Stimulated activated effector memory CD8-positive, alpha-beta T cell treated with anti-CD3 and anti-CD28 coated beads, Interleukin-12 subunit alpha, Interleukin-12 subunit beta, amount 100 ng/mL, for 72 hours (primary cell): ENCODE data around the gene PRPF31.
"Not testable (repeated sequence)": the region's sequence is repeated elsewhere in the genome, so short reads cannot be mapped to it uniquely, and the experiment has no call there.

Source experiments
- ATAC-seq: fragments of 150-1000 bp; cut with Tn5 transposase; 2 replicates; pipeline ENCODE4 v1.10.0; 2021
- DNase-seq, 2 donors: peaks; one replicate each; pipeline ENCODE4 v3.0.0; 2021 to 2022; ENCODE audit warnings: low spot score in 2 of 2
- H3K27ac Mint-ChIP-seq: one replicate; pipeline ENCODE4 v1.8.0; 2022; ENCODE audit warnings: mild to moderate bottlenecking, mixed read lengths
- H3K36me3 Mint-ChIP-seq: one replicate; pipeline ENCODE4 v1.8.0; 2022; ENCODE audit warnings: mild to moderate bottlenecking, mixed read lengths
- H3K4me1 Mint-ChIP-seq: one replicate; pipeline ENCODE4 v1.8.0; 2022; ENCODE audit warnings: mixed read lengths
- H3K4me3 Mint-ChIP-seq: one replicate; pipeline ENCODE4 v1.8.0; 2022; ENCODE audit warnings: mild to moderate bottlenecking, mixed read lengths
- H3K9me3 Mint-ChIP-seq: one replicate; pipeline ENCODE4 v1.8.0; 2022; ENCODE audit warnings: mixed read lengths

The PRPF31 gene

DNA sequence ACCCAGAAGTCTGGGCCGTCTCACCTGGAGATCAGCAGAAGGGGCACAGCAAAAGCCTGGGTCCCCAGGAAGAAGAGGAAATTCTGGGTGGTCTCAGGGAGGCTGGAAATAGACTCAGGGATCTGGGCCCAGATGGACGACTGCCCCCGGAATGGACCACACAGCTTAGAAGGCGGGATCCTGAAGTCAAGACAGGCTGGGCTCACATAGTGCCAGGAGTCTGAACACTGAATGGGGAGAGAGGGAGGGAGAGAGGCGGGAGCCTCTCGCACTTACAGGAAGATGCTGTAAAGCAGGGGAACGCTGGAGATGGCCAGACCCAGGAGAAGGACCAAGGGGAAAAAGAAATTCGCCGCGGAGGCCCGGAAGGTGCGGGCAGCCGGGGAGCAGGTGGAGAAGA is 45.3 kb downstream of the PRPF31 start:
- peak overlapping the region; percentile 91 for H3K4me3 Mint-ChIP-seq
- peaks cover 45% of the 10 kb centered on the region for H3K36me3 Mint-ChIP-seq
- H3K9me3 Mint-ChIP-seq = no peaks in the 10 kb centered on the region
- ATAC-seq (no peak), DNase-seq (no peak)
- H3K27ac Mint-ChIP-seq = peak overlapping the region; percentile 93
- peaks cover 69% of the 10 kb centered on the region for H3K4me1 Mint-ChIP-seq

DNA sequence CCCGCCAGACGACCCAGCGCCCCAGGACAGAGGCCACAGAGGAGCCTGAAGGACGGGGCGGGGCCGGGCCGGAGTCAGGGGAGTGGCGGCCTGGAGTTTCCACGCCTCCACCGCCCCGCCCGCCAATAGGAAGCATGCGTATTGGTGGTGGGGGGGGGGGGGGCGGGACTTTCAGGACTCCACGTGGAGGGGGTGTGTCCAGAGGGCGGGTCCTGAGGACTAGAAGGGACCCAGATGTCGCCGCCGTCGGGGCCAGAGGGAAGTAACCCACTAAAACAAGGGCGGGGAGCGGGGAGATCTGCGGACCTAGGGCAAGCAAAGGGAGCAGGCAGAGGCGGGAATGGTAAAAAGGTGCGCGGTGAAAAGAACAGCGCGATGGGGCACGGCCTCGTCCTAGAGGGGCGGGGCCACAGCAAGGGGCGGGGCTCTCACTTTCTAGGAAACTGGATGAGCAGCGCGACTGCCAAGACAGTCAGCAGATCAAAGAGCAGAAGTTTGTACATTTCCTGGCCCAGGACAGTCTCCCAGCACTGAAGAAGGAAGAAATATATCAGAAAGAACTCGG is 46.8 kb downstream of the PRPF31 start:
- peak; percentile 19 for ATAC-seq
- Mint-ChIP-seq H3K4me1 (peaks cover 63% of the 10 kb centered on the region), H3K27ac (peak overlapping the region; percentile 61)

DNA sequence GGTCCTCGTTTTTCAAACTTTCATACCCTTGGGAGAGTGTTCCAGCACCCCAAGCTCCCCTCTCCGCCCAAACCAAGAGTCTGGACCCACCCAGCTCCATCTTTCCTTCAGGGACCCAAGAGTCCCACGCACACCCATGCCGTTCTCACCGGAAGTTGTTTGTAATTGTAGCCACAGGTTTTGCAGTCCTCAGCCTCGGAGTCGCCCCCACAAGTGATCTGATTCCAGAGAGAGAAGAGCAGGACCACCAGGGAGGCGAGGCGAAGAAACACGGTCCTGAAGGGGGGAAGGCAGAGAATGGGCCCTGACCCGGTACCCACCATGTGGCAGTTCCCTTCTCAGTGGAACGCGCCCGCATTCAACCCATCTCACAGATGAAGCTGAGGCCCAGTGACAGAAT is 47.3 kb downstream of the PRPF31 start:
- Mint-ChIP-seq H3K4me1 (peaks cover 64% of the 10 kb centered on the region), H3K4me3 (peak overlapping the region; percentile 91), H3K36me3 (peaks cover 24% of the 10 kb centered on the region), H3K27ac (peak overlapping the region; percentile 61), H3K9me3 (no peaks in the 10 kb centered on the region)
- ATAC-seq (no peak), DNase-seq (no peak)

More for the DNA sequence above, 46.8 kb downstream of the PRPF31 start:
- H3K9me3 Mint-ChIP-seq = no peaks in the 10 kb centered on the region
- peaks cover 30% of the 10 kb centered on the region for H3K36me3 Mint-ChIP-seq
- DNase-seq = peak; percentile 63 to 86
- H3K4me3 Mint-ChIP-seq = peak overlapping the region; percentile 91

DNA sequence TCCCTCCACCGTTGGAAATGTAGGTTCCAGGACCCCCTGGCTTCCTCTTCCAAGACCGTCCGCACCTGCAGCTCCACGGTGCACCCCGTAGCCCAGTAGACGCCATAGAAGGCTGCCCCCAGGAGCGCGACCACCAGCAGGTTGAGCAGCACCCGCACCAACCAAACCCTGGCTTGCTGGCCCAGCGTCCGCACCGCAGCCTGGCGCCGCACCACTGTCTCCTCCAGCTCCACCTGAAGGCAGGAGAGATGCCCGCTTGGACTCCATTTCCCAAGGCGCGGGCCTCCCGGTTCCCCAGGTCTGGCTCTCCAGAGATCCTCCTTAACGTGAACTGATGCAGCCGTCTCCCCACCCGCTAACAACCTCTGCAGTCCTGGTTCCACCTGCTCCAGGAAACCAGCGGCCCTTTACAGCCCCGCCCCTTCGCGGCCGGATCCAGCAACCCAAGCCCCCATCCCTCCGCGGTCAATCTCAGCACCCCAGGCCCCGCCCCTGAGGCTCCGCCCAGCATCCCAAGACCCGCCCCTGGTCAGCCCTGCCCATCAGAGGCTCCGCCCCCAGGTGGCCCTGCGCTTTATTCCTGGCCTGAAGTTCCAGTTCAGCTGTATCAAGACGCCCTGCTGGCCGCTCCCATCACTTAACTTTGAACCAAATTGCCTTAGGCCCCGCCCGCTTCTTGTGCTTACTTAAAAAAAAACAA is 49.0 kb downstream of the PRPF31 start:
- peak; percentile 72 to 77 for DNase-seq
- peak overlapping the region; percentile 91 for H3K4me3 Mint-ChIP-seq
- ATAC-seq = peak; percentile 9
- peaks cover 8% of the 10 kb centered on the region for H3K36me3 Mint-ChIP-seq
- peaks cover 56% of the 10 kb centered on the region for H3K4me1 Mint-ChIP-seq
- H3K9me3 Mint-ChIP-seq = no peaks in the 10 kb centered on the region
- peak overlapping the region; percentile 63 for H3K27ac Mint-ChIP-seq

DNA sequence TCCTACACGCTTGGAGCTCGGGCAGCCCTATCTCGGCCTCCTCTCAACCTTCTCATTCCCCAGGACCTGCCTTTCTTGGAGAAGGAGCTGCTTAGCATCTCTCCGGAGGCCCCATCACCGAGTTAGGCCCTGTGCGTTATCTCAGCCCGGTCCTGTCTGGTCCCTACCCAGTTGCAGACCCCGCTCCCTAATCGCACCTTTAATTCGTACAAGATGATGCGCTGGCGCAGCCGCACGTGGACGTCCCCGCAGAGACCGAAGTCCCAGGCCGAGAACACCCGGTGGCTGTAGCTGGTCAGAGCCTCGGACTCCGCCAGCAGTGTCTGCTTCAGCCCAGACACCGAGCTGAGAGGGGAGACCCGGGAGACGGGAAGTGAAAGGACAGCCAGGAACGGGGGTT is 49.7 kb downstream of the PRPF31 start:
- ATAC-seq = no peak
- H3K36me3 Mint-ChIP-seq = peaks cover 7% of the 10 kb centered on the region
- H3K27ac Mint-ChIP-seq = no peak overlapping the region
- peaks cover 51% of the 10 kb centered on the region for H3K4me1 Mint-ChIP-seq
- no peaks in the 10 kb centered on the region for H3K9me3 Mint-ChIP-seq
- H3K4me3 Mint-ChIP-seq = peak overlapping the region; percentile 91
- no peak for DNase-seq

DNA sequence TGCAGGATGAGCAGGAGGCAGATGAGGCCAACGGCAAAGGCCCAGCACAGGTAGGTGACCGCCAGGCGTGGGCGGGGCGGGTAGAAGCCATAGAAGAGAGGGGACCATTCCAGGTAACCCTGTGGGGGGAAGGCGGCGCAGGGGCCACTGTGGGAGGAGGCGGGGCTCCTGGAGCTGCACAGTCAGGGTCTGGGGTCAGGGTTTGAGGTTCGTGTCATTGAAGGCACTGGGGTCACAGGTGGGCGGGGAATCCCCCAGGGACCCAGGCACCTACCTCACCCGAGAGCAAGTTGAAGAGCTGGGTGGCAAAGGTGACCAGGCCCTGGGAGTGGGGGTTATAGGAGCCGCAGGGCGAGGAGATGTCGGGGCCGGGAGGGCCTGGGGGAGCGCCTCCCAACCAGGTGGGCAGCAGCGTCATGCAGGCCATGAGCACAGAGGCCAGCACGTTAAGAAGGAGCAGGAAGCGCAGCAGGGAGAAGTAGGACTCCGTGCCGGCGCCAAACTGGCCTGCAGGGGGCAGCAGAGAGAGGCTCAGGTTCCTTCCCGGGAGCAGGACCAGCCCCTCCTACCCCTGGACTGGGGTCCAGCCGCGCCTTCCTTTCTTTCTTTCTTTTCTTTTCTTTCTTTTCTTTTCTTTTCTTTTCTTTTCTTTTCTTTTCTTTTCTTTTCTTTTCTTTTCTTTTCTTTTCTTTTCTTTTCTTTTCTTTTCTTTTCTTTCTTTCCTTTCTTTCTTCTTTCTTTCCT is 52.8 kb downstream of the PRPF31 start:
- Mint-ChIP-seq H3K4me1 (peaks cover 26% of the 10 kb centered on the region), H3K9me3 (no peaks in the 10 kb centered on the region), H3K4me3 (peak overlapping the region; percentile 19), H3K36me3 (peaks cover 12% of the 10 kb centered on the region), H3K27ac (no peak overlapping the region)
- DNase-seq (peak; percentile 95), ATAC-seq (peak; percentile 89)

DNA sequence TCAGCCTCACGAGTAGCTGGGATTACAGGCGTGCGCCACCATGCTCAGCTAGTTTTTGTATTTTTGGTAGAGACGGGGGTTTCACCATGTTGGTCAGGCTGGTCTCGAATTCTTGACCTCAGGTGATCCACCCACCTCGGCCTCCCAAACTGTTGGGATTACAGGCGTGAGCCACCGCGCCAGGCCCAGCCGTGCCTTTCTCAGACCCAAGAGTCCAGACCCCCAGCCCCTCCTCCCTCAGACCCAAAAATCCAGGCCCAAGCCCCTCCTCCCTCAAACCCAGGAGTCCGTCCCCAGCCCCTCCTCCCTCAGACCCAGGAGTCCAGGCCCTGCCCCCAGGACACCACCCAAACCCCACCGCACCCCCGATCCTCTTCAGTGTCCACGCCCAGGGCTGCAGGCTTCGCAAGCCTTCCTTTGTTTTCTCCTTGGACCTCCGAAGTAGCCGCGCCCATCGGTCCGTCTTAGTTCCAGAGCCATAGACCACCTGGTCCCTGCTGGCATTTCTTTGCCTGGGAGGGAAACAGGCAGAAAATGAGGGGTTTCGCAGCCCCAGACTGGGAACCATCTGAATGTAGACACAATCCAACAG is 53.7 kb downstream of the PRPF31 start:
- no peaks in the 10 kb centered on the region for H3K9me3 Mint-ChIP-seq
- ATAC-seq (no peak), DNase-seq (no peak)
- peak overlapping the region; percentile 48 for H3K27ac Mint-ChIP-seq
- peaks cover 12% of the 10 kb centered on the region for H3K36me3 Mint-ChIP-seq
- peaks cover 21% of the 10 kb centered on the region for H3K4me1 Mint-ChIP-seq
- no peak overlapping the region for H3K4me3 Mint-ChIP-seq

DNA sequence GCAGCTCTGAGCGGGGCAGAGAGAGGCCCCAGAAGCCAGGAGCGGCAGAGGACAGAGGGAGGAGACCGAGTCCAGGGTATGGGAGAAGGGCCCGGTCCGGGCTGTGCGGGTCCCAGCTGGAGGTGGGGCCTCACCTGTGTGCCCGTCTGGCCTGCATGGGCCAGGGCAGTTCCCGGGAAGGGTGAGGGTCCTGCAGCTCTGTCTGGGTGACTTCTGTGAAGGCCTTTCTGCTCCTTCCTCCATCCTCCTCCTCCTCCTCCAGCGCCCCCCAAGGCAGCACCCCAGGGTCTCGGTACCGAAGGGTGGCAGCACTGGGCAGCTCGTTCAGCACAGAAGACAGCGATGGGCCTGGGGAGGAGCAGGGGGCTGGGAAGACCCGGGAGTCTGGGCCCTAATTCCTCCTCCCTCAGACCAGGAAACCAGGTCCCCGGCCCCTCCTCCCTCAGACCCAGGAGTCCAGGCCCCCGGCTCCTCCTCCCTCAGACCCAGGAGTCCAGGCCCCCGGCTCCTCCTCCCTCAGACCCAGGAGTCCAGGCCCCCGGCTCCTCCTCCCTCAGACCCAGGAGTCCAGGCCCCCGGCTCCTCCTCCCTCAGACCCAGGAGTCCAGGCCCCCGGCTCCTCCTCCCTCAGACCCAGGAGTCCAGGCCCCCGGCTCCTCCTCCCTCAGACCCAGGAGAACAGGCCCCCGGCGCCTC is 56.3 kb downstream of the PRPF31 start:
- peaks cover 30% of the 10 kb centered on the region for H3K36me3 Mint-ChIP-seq
- peaks cover 11% of the 10 kb centered on the region for H3K4me1 Mint-ChIP-seq
- not testable (repeated sequence) for H3K4me3 Mint-ChIP-seq, H3K9me3 Mint-ChIP-seq, ATAC-seq, DNase-seq
- peak overlapping the region; percentile 27 for H3K27ac Mint-ChIP-seq

DNA sequence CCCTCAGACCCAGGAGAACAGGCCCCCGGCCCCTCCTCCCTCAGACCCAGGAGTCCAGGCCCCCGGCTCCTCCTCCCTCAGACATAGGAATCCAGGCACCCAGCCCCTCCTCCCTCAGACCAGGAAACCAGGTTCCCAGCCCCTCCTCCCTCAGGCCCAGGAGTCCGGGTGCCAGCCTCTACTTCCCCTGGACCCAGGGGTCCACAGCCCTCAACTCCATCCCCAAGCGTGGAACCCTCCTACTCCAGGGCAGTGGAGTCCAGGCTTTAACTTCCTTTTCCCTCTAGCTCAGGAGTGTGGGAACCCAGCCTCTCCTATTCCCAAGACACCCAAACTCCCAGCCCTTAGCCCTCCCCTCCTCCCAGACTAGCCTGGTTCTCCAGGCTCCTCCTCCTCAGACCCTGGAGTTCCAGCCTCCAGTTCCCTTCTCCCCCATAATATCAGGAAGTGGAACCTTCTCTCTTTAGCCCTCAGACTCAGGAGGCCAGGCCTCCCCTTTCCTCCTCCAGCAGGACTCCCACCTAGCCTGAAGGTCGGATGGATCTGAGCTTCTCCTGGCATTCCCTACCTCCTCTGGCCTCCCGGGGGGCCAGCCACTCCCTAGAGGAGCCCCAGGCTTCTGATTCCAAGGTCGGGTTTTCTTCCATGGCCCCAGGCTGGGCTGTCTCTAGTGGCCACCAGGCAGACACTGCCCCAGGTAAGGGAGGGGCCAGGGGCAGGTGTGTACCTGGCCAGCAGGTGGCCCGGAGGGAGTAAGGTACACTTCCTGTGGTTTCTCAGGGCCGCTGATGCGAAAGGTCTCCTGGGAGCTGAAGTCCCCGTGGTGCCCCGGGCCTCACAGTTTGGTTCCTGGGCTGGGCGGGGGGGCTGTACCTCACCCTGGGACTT is 57.2 kb downstream of the PRPF31 start, which contains the start of gene TMC4:
TSS of gene TMC4 (minus strand) at position 690 of the 888 bp plus-strand sequence. CDS start at position 647, 43 bp downstream.
- Mint-ChIP-seq H3K27ac (peak within 1 kb of the TSS; percentile 48), H3K4me1 (peaks cover 11% of the 10 kb centered on the region), H3K36me3 (peaks cover 36% of the 10 kb centered on the region), H3K4me3 (no peak within 1 kb of the TSS), H3K9me3 (no peaks in the 10 kb centered on the region)
- DNase-seq (no peak), ATAC-seq (no peak)

DNA sequence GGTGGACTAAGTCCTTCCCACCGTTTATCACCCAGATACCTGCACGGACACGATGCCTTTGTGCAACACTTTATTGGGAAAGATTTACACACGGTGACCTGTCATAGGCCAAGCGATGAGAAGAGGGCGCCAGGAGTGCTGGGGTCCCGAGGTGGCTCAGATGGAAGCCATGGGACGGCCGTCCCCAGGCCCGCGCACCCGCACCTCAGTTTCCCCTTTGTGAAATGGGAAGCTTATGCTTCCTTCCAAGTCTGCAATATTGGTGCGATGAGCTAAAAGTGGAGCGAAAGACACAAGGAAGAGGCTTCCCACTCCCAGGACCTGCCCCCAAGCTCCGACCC is 57.8 kb downstream of the PRPF31 start:
- Mint-ChIP-seq H3K36me3 (peaks cover 42% of the 10 kb centered on the region), H3K4me1 (peaks cover 7% of the 10 kb centered on the region), H3K27ac (no peak overlapping the region), H3K9me3 (no peaks in the 10 kb centered on the region), H3K4me3 (no peak overlapping the region)
- DNase-seq = no peak
- no peak for ATAC-seq

DNA sequence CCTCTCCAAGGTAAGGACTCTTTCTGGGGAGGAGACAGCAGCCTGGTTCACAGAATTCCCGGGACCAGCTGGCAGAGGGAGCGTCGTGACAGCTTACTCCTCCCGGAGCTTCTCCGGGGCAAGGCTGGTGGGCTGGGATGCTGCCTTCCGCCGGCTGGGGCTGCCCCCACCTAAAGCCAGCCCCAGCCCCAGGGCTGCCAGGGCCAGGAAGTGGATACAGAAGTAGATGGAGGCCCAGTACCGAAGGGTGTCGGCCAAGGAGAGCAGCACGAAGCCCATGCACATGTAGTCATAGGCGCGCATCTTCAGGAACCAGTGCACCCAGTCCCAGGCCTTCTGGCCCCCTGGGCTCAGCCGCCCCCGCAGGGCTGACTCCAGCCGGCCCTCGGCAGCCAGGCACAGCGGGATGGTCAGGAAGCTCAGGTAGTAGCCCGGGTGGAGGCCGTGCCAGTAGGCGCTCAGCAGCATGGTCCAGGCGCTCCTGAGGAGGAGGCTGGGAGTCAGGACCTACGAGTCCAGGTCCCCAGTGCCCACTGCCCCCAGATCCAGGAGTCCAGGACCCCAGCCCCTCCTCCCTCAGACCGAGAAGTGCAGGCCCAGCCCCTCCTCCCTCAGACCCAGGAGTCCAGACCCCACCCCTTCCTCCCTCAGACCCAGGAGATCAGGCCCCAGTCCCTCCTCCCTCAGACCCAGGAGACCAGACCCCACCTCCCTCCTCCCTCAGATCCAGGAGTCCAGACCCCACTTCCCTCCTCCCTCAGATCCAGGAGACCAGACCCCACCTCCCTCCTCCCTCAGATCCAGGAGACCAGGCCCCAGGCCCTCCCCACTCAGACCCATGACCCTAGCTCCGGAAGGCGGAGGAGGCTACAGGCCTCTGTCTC is 58.6 kb downstream of the PRPF31 start:
- H3K4me1 Mint-ChIP-seq = peaks cover 5% of the 10 kb centered on the region
- no peaks in the 10 kb centered on the region for H3K9me3 Mint-ChIP-seq
- ATAC-seq (no peak), DNase-seq (no peak)
- H3K4me3 Mint-ChIP-seq = no peak overlapping the region
- peak overlapping the region; percentile 63 for H3K27ac Mint-ChIP-seq
- H3K36me3 Mint-ChIP-seq = peaks cover 50% of the 10 kb centered on the region

DNA sequence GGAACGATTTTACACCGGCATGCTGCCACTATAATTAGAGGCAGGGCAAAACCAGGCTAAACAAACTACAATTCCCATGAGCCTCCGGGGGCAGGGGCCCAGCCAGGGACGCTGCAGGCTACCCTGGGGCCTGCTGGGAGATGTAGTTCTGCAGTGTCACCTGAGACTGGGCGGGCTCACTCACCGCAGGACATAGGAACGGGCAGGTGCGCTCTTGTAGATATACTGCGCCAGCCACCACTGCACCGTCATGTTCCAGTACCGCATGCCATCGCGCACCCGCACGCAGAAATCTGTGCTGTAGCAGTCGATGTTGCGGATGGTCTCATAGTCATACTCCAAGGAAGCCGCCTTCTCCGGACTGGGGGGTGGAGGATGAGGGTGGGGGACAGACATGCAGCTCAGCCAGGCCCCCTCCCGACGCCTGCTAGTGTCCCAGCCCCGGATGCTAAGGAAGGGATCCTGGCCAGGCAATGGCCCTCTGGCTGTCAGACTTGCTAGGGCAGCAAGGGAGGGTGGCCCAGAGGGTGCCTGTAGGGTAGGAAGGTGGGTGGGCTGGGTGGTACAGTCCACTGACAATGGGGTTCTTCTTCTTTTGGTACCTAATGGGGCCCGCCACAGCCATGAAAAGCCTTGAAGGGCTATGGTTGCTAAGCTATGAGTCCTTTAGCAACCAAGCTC is 63.2 kb downstream of the PRPF31 start:
- ATAC-seq (peak; percentile 86), DNase-seq (peak in 1 of 2 donors; percentile 67)
- H3K27ac Mint-ChIP-seq = no peak overlapping the region
- H3K36me3 Mint-ChIP-seq = peaks cover 52% of the 10 kb centered on the region
- no peaks in the 10 kb centered on the region for H3K9me3 Mint-ChIP-seq
- H3K4me3 Mint-ChIP-seq = no peak overlapping the region
- no peaks in the 10 kb centered on the region for H3K4me1 Mint-ChIP-seq

DNA sequence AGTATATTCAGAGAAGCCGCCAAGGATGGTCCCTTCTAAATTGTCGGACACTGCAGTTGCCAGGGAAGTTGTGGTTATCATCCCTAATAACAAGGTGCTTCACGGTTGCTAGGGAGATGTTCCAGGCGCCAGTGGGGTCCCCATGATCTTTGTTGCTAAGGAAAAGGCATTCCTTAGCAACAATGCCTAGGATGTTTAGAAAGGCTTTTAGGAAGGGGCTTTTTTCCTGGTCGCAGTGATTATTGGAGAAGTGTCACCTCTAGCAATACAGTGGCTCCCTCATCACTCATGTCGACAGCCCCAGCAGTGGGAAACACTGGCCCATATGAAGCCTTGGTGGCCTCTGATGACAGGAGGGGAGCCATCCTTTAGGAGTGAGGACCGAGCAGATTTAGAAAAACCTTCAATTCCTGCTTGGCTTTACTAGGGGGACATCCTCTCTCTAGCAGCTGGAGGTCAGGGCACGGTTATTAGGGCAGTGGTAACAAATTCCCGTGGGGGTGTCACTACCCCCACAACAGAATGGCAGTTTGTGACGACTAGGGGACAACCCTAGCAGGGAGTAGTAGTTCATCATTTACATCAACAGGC is 63.8 kb downstream of the PRPF31 start:
- DNase-seq (no peak), ATAC-seq (no peak)
- no peak overlapping the region for H3K4me3 Mint-ChIP-seq
- no peaks in the 10 kb centered on the region for H3K9me3 Mint-ChIP-seq
- H3K4me1 Mint-ChIP-seq = no peaks in the 10 kb centered on the region
- no peak overlapping the region for H3K27ac Mint-ChIP-seq
- H3K36me3 Mint-ChIP-seq = peaks cover 58% of the 10 kb centered on the region
